GM18870 (cell line): ENCODE results near the gene ZNF774.
"Not testable (repeated sequence)": the region's sequence is repeated elsewhere in the genome, so short reads cannot be mapped to it uniquely, and the experiment has no call there.

ENCODE experiments used
- ATAC-seq: cut with Tn5 transposase; IDR thresholded peaks from one replicate; pipeline ENCODE4 v1.9.1; 2021; ENCODE audit warnings: moderate library complexity; ENCODE audit not compliant: unreplicated experiment

Gene ZNF774

GRCh38 chr15:90344662-90345061 is 7.4 kb upstream of the ZNF774 start:
- ATAC-seq, result no peak

- ATAC-seq, result no peak
These were observed 6.2 kb upstream of the ZNF774 start for GRCh38 chr15:90345857-90346256.

- not testable (repeated sequence) for ATAC-seq
These were observed 4.5 kb upstream of the ZNF774 start for GRCh38 chr15:90347431-90348065.

GRCh38 chr15:90348456-90348855 is 3.6 kb upstream of the ZNF774 start:
- ATAC-seq, result no peak

GRCh38 chr15:90349072-90349471 is 3.0 kb upstream of the ZNF774 start:
- ATAC-seq, result no peak

GRCh38 chr15:90349821-90350220 is 2.3 kb upstream of the ZNF774 start:
- no peak for ATAC-seq

- ATAC-seq, result no peak
These were observed 491 bp upstream of the ZNF774 start for GRCh38 chr15:90351479-90352106.

- no peak for ATAC-seq
These were observed 2.9 kb downstream of the ZNF774 start for GRCh38 chr15:90354986-90355385.

- ATAC-seq, result no peak
These were observed 6.3 kb downstream of the ZNF774 start for GRCh38 chr15:90358124-90359033.

- ATAC-seq, result no peak
These were observed 8.7 kb downstream of the ZNF774 start for GRCh38 chr15:90360746-90361145.

- ATAC-seq, result no peak
These were observed 10.8 kb downstream of the ZNF774 start for GRCh38 chr15:90362936-90363212.

- ATAC-seq, result no peak
These were observed 12.2 kb downstream of the ZNF774 start for GRCh38 chr15:90364251-90364650.

GRCh38 chr15:90365414-90366055 is 13.5 kb downstream of the ZNF774 start:
- no peak for ATAC-seq

GRCh38 chr15:90367576-90367975 is 15.5 kb downstream of the ZNF774 start:
- no peak for ATAC-seq

- ATAC-seq, result no peak
These were observed 23.0 kb downstream of the ZNF774 start for GRCh38 chr15:90375071-90375470.

- ATAC-seq, result no peak
These were observed 24.7 kb downstream of the ZNF774 start for GRCh38 chr15:90376789-90377188.

- ATAC-seq, result no peak
These were observed 27.2 kb downstream of the ZNF774 start for GRCh38 chr15:90379263-90379662.

- ATAC-seq, result no peak
These were observed 29.4 kb downstream of the ZNF774 start for GRCh38 chr15:90381515-90381914.

- ATAC-seq, result no peak
These were observed 30.2 kb downstream of the ZNF774 start for GRCh38 chr15:90382320-90382719.

- no peak for ATAC-seq
These were observed 34.1 kb downstream of the ZNF774 start for GRCh38 chr15:90386221-90386620.
